Measurements from ENCODE around the gene HARS1. TPM values are rescaled to one million over a fixed set of nuclear protein-coding genes. Genes with fewer than 3 reads are reported as not detected.
"Not testable (repeated sequence)": the region's sequence is repeated elsewhere in the genome, so short reads cannot be mapped to it uniquely, and the experiment has no call there.

The HARS1 gene
- total RNA-seq, 1 donor from 2014 or later: 46.9 TPM

DNA sequence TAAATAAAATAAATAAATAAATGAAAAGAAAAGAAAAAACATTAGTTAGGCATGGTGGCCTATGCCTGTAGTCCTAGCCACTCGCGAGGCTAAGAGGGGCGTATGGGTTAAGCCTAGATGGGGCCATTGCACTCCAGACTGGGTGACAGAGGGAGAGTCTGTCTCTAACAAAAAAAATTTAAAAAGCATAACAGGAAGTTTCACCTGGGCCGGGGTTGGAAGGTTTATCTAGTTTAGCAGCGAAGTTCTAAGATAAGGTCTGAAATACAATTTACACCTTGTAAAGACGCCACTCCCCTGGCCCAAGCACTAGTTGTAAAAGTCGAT, 27.1 kb upstream of the HARS1 start:
- no peak for ATAC-seq
- H3K4me1 ChIP-seq: no peaks in the 10 kb centered on the region
- no peaks in the 10 kb centered on the region for H3K9me3 ChIP-seq
- no peak overlapping the region for H3K4me3 ChIP-seq
- H3K27me3 ChIP-seq: no peaks in the 10 kb centered on the region
- H3K27ac ChIP-seq: no peak overlapping the region
- no peaks in the 10 kb centered on the region for H3K36me3 ChIP-seq
- intact Hi-C loops (cut with DNase I): no loop called here
- TF ChIP-seq, protein P1, sequence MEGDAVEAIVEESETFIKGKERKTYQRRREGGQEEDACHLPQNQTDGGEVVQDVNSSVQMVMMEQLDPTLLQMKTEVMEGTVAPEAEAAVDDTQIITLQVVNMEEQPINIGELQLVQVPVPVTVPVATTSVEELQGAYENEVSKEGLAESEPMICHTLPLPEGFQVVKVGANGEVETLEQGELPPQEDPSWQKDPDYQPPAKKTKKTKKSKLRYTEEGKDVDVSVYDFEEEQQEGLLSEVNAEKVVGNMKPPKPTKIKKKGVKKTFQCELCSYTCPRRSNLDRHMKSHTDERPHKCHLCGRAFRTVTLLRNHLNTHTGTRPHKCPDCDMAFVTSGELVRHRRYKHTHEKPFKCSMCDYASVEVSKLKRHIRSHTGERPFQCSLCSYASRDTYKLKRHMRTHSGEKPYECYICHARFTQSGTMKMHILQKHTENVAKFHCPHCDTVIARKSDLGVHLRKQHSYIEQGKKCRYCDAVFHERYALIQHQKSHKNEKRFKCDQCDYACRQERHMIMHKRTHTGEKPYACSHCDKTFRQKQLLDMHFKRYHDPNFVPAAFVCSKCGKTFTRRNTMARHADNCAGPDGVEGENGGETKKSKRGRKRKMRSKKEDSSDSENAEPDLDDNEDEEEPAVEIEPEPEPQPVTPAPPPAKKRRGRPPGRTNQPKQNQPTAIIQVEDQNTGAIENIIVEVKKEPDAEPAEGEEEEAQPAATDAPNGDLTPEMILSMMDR (IDR thresholded peaks at IDR 0.05): no peak
- DNase-seq: no peak

- H3K4me1 ChIP-seq; DNase-seq; H3K4me3 ChIP-seq; intact Hi-C loops (cut with DNase I); H3K27ac ChIP-seq; H3K27me3 ChIP-seq; H3K9me3 ChIP-seq; ATAC-seq; H3K36me3 ChIP-seq: not testable (repeated sequence)
These were observed 25.1 kb upstream of the HARS1 start for GRCh38 chr5:140716238-140716637.

GRCh38 chr5:140713562-140714094, 22.5 kb upstream of the HARS1 start:
- TF ChIP-seq, protein P1 (IDR thresholded peaks at IDR 0.05): no peak
- no peak for ATAC-seq
- Histone ChIP-seq H3K9me3 (no peaks in the 10 kb centered on the region), H3K27me3 (no peaks in the 10 kb centered on the region), H3K36me3 (no peaks in the 10 kb centered on the region), H3K27ac (no peak overlapping the region), H3K4me3 (no peak overlapping the region), H3K4me1 (peaks cover 11% of the 10 kb centered on the region)
- no peak for DNase-seq
- intact Hi-C loops (cut with DNase I): no loop called here

DNA sequence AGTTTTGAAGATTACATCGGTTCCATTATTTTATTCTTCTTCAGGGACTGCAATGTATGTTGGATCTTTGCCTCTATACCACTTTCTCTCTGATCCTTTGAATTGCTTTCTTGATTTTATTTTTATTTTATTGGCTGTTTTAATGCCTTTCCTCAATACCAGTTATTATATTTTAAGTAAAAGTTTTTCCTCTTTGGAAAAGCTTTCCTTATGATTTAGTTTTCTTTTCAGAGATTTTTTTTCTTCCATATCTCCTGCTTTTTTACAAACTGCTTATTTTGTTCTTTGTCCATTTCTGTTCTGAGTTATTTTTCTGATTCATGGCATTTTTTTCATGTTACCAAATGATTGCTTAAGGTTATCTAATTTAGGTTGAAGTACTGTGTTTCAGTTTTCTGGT, 20.6 kb upstream of the HARS1 start:
- Histone ChIP-seq H3K36me3 (peaks cover 6% of the 10 kb centered on the region), H3K27me3 (no peaks in the 10 kb centered on the region), H3K9me3 (no peaks in the 10 kb centered on the region), H3K4me3 (peak overlapping the region; percentile 74), H3K27ac (no peak overlapping the region), H3K4me1 (peaks cover 11% of the 10 kb centered on the region)
- ATAC-seq (no peak), DNase-seq (no peak)
- intact Hi-C loops (cut with DNase I): no loop called here
- TF ChIP-seq, protein P1 (IDR thresholded peaks at IDR 0.05): no peak

- peak; percentile 96 for ATAC-seq
- Histone ChIP-seq H3K27ac (peak overlapping the region; percentile 89), H3K4me3 (peak overlapping the region; percentile 74), H3K36me3 (peaks cover 14% of the 10 kb centered on the region), H3K4me1 (peaks cover 11% of the 10 kb centered on the region), H3K9me3 (no peaks in the 10 kb centered on the region), H3K27me3 (no peaks in the 10 kb centered on the region)
- peak; percentile 91 for DNase-seq
- TF ChIP-seq, protein P1 (IDR thresholded peaks at IDR 0.05): no peak
- intact Hi-C loops (cut with DNase I): no loop called here
These were observed 19.9 kb upstream of the HARS1 start for GRCh38 chr5:140710899-140711552.

GRCh38 chr5:140708787-140709186, 17.6 kb upstream of the HARS1 start:
- H3K9me3 ChIP-seq; H3K4me3 ChIP-seq; ATAC-seq; H3K27me3 ChIP-seq; intact Hi-C loops (cut with DNase I); H3K27ac ChIP-seq; DNase-seq: not testable (repeated sequence)
- H3K4me1 ChIP-seq: peaks cover 11% of the 10 kb centered on the region
- H3K36me3 ChIP-seq: peaks cover 36% of the 10 kb centered on the region

DNA sequence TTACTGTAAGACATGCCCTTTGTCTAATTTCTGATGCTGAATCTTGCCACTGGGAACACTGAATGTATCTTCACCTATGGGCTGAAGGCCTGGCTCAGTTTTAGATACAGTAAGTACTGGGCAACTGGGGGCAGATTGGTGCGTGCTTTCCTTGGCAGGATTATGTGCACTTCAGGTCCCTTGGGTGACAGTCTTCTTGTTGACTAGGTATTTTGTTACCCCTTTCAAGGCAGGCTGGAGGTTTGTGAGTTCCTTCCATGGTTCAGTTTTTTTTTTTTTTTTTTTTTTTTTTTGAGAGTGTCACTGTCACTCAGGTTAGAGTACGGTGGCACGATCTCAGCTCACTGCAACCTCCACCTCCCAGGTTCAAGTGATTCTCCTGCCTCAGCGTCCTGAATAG, 16.6 kb upstream of the HARS1 start:
- DNase-seq: no peak
- peaks cover 46% of the 10 kb centered on the region for H3K36me3 ChIP-seq
- TF ChIP-seq, protein P1 (IDR thresholded peaks at IDR 0.05): no peak
- intact Hi-C loops (cut with DNase I): no loop called here
- no peak overlapping the region for H3K27ac ChIP-seq
- no peak overlapping the region for H3K4me3 ChIP-seq
- ATAC-seq: no peak
- no peaks in the 10 kb centered on the region for H3K9me3 ChIP-seq
- no peaks in the 10 kb centered on the region for H3K27me3 ChIP-seq
- H3K4me1 ChIP-seq: peaks cover 11% of the 10 kb centered on the region
